GM18507 (cell line): ENCODE results near the gene MTG1.
A peak's percentile ranks its signal among the peaks of the same experiment; 100 is the strongest.
"Not testable (repeated sequence)": the region's sequence is repeated elsewhere in the genome, so short reads cannot be mapped to it uniquely, and the experiment has no call there.

ENCODE experiments used
- DNase-seq: peaks from one replicate; pipeline ENCODE4 v3.0.0; 2011; ENCODE audit warnings: low read depth; ENCODE audit not compliant: insufficient read length; ENCODE audit errors: extremely low spot score
- FAIRE-seq: peaks from 2 replicates; lab custom pipeline; 2011; peaks lifted over from hg19 to GRCh38; lab: Jason Lieb, UNC

Gene MTG1

DNA sequence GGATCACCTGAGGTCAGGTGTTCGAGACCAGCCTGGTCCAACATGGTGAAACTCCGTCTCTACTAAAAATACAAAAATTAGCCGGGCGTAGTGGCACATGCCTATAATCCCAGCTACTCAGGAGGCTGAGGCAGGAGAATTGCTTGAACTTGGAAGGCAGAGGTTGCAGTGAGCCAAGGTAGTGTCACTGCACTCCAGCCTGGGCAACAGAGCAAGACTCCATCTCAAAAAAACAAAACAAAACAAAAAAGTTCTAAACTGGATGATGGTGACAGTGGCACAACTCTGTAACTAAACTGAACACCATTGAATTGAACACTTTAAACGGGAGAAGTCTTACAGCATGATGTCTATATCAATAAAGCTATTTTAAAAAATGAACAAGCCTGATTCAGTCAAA is 17.8 kb upstream of the MTG1 start:
- not testable (repeated sequence) for FAIRE-seq, DNase-seq

DNA sequence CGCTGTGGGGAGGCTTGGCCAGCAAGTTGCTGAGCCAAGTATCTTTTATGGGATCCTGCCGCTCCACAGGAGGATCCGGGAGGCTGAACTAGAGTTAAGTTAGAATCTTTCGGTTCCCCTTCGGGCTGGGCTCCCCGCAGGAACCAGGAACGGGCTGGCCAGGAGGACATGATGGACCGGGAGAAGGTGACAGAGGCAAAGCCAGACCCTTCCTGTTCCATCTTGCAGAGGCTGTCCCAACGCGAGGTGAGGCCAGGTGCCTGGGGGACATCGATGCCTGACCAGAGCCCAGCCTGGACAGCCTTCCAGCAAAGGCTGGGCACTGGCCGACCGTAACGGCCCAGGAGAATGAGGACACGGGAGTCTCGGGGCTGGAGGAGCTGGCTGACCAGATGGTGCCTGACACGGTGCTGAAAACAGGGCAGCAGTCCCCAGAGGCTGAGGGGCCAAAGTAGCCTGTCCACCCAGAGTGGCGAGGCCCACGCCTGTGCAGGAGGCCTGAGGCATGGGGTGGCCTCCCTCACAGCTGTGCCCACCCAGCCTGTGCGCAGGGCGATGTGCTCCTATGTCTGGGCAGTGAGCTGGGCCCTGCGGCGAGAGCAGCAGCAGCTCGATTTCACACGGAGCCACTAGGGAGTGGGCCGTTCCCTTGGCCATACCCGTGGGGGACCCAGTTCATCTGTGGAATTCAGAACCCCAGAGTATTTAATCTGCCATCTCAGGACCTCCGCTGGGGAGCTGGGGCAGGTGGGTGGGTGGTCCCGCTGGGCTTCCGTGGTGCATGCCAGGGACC is 16.7 kb upstream of the MTG1 start:
- no peak for DNase-seq
- no peak for FAIRE-seq

GRCh38 chr10:133377818-133378250 is 16.1 kb upstream of the MTG1 start:
- DNase-seq (no peak), FAIRE-seq (no peak)

DNA sequence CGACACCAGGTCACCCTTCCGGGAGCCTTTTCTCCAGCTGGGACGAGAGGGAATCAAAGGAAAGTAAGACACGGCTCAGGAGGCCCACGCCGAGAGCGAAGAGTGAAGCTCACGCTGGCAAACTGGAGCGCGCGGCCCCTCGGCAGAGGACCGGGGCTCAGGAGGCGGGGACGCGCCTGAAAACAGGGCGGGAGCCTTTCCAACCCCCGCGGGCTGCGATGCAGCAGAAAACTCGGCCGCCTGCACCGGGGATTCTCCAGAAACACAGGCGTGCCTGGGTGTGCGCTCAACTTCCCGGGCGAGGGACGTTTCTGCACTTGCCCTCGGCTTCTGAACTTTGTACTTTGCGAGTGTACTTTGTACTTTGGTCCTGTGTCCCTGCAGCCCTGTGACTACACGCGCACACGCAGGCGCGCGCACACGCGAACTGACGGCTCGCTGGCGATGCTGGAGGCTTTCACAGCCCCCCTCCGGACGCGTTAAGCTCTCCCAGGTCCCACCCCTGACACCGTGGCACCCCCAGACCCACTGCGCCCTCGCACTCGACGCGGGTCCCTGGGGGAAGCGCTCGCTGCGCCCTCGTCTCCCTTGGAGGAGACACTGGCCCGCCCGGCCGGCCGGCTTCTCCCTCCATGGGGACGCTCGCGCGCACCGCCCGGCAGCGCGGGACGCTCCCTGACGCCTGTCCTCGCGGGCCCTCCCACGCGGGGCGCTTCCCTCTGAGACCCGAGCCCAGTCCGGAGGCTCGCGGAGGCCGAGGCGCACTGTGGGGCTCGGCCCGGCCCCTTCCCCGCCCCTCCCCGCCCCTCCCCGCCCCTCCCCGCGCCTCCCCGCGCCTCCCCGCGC is 15.5 kb upstream of the MTG1 start:
- DNase-seq (no peak), FAIRE-seq (peak; percentile 63)

DNA sequence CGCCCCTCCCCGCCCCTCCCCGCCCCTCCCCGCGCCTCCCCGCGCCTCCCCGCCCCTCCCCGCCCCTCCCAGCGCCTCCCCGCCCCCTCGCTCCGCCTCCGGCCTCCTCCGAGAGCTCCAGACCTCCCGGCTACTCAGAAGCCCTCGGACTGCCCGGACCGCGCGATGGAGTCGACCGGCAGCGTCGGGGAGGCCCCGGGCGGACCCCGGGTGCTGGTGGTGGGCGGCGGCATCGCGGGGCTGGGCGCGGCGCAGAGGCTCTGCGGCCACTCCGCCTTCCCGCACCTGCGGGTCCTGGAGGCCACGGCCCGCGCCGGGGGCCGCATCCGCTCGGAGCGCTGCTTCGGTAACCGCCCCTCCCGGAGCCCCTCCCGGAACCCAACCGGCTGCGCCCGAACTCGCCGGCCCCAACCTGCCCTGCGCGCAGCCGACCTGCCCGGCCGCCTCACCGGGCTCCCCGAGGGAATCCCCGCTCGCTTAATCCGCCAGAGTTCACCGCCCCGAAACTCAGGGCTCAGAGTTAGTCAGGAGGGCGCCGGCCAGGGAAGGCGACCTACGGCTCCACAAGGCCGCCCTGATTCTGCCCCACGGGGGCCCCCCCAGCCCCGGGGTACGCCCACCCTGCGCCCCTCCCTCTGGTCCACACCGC is 14.7 kb upstream of the MTG1 start, which contains the start of gene PAOX:
Gene PAOX, plus strand, starts transcription at position 111 of the 649 bp plus-strand sequence. Its CDS starts 55 bp downstream, at position 166.
- DNase-seq (no peak), FAIRE-seq (no peak)

DNA sequence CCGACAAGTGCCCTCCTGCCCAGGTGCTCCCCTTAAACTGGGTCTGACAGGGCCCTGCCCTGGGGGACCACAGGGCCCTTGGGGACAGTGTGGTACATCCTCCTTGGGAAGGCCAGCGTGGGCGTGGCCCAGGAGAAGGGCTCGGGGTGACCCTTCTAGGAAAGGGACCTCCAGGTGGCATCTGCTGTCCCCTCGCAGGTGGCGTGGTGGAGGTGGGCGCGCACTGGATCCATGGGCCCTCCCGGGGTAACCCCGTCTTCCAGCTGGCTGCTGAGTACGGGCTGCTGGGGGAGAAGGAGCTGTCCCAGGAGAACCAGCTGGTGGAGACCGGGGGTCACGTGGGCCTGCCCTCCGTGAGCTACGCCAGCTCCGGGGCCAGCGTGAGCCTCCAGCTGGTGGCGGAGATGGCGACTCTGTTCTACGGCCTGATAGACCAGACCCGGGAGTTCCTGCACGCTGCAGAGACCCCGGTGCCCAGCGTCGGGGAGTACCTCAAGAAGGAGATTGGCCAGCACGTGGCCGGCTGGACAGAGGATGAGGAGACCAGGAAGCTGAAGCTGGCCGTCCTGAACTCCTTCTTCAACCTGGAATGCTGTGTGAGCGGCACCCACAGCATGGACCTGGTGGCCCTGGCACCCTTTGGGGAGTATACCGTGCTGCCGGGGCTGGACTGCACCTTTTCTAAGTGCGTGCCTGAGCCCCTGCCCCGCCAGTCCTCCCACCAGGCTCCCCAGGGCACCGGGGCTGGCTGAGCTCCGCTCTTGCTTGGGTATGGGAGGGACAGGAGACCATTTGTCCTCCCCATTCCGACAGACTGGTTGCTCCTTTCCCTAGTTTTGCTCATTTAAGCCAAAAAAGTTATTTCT is 13.9 kb upstream of the MTG1 start:
- FAIRE-seq (no peak), DNase-seq (no peak)

GRCh38 chr10:133381036-133381435 is 12.9 kb upstream of the MTG1 start:
- DNase-seq (no peak), FAIRE-seq (no peak)

DNA sequence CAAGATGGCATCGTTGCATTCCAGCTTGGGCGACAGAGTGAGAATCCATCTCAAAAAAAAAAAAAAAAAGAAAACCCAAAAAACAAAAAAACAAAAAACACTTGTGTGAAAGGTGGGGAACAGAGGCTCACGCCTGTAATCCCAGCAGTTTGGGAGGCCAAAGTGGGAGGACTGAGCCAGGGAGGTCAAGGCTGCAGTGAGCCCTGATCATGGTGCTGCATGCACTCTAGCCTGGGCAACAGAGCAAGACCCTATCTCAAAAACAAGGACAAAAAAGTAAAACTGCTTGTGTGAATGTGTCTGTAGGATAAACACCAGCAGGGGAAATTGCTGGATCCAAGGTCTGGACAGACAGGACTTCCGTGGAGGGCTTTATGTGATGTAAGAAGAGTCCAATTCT is 10.4 kb upstream of the MTG1 start:
- no peak for FAIRE-seq
- no peak for DNase-seq

- DNase-seq (no peak), FAIRE-seq (no peak)
Measured at GRCh38 chr10:133384071-133384470, 9.9 kb upstream of the MTG1 start.

DNA sequence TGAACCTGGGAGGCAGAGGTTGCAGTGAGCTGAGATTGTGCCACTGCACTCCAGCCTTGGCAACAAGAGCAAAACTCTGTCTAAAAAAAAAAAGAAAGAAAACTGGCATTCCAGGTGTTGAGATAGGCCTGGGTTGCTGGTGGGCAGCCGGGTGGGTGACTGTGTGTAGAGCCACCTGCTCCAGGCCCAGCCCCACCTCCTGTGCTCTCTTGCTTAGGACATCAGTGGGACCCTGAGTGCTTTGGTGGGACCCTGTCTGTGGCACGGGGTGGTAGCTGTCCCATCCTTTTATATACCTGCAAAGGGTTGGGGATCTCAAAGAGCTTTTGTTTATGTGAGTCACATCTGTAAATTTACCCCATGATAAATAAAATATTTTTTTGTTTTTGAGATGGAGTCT is 8.7 kb upstream of the MTG1 start:
- FAIRE-seq: no peak
- DNase-seq: no peak

DNA sequence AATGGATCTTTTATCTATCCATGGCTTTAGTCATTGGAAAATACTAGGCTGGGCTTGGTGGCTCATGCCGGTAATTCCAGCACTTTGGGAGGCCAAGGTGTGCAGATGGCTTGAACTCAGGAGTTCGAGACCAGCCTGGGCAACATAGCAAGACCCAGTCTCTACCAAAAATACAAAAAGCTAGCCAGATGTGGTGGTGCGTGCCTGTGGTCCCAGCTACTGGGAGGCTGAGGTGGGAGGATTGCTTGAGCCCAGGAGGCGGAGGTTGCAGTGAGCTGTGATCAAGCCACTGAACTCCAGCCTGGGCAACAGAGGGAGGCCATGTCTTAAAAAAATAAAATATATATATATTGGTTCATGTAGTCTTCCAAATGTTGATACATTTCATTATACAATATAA is 7.0 kb upstream of the MTG1 start:
- not testable (repeated sequence) for FAIRE-seq, DNase-seq

GRCh38 chr10:133388236-133388972 is 5.6 kb upstream of the MTG1 start:
- DNase-seq (no peak), FAIRE-seq (peak; percentile 81)

DNA sequence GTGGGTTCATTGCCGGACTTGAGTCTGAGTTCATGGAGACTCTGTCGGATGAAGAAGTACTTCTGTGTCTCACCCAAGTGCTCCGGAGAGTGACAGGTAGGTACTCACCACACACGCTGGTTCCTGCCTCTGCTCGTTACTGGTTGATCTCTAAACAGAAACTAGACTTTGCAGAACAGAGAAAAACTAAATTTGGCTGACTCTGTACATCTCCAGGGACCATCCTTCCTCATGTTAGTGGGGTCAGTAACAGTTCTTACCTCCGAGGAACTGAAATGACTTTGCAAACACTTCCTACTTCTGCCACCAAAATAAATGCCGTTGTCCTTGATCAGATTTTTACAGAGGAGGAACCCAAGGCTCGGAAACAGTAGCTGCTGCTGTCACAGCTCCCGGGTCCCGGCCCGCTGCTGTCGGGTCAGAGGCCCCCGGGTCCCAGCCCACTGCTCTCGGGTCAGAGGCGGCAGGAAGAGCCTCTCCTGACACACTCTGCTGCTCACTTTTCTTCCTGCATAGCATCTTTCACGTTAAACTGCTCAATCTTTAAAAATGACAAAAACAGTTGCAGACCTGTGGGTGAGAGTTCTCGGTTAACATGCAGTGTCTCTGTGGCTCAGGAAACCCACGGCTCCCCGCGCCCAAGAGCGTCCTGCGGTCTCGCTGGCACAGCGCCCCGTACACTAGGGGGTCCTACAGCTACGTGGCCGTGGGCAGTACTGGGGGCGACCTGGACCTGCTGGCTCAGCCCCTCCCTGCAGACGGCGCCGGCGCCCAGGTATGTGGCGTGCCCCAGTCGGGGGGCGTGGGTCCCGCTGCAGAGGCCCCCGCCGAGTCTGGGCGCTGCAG is 4.8 kb upstream of the MTG1 start:
- FAIRE-seq (peak; percentile 100), DNase-seq (peak; percentile 58)

GRCh38 chr10:133390597-133391248 is 3.2 kb upstream of the MTG1 start:
- no peak for FAIRE-seq
- DNase-seq: no peak

DNA sequence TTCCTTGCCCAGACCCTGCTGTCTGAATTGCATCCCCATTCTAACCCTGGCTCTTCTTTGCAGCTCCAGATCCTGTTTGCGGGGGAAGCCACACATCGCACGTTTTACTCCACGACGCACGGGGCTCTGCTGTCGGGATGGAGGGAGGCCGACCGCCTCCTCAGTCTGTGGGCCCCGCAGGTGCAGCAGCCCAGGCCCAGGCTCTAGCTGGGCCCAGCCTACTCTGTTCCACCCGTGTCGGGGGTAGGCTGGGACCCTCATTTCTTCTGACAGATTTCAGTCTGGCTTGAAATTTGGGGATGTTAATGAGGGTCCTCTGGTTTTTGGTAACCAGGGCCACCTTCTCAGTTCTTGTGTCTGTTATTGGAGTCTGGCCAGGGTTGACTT is 2.7 kb upstream of the MTG1 start:
- DNase-seq: no peak
- FAIRE-seq: no peak

DNA sequence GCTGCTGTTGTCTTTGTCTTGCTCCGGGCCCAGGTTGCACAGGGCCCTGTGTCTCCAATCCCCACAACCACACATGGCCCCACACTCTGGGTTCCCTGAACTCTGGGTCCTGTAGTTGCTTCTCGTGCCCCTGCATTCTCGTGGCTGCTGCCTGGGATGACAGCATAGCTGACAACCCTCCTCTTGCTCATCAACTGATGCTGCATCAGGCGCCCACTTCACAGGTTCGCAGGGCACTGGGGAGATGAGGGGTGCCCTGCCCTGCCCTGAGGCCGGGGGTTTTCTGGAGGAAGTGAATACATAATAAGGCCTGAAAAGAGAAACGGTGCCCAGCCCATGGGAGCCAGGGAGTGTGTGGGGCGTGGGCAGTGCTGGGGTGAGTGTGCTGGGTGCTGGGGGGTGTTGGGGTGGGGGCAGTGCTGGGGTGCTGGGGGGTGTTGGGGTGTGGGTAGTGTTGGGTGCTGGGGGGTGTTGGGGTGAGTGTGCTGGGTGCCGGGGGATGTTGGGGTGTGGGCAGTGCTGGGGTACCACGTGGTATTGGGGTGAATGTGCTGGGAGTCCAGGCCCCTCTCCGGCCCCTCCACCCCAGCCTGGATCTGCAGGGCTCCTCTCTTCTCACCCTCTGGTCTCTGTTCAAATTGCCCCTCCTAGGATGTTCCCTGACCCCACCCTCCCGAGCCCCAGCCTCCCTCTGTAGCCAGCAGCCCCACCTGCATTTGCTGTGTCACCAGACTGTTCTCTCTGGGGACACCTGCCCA is 2.0 kb upstream of the MTG1 start:
- DNase-seq: no peak
- no peak for FAIRE-seq
